GM19193 (cell line): ENCODE measurements around the gene DLG1.

ENCODE experiments used
- POLR2A ChIP-seq: IDR thresholded peaks from 4 replicates; pipeline ENCODE4 v1.6.1; 2011; ENCODE audit not compliant: insufficient read depth, insufficient read length; ENCODE audit errors: extremely low read depth

The DLG1 gene

DNA sequence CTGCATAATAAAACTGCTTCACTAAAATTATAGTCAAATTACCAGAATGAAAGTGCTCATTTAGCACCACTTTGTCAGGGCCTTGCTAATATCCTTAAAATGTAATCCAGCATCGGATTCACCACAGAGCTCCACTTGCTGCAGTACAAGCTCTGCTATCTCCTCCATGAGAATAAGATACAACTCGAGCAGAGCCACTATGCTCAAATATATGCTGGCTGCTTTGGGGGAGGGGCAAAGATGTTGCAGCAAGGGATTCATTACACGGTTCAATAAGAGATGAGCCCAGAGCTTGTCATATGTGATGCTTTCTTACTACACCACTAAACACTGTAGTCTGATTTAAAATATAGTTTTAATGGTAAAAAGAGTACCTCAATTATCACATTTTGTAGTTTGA, 72.2 kb downstream of the DLG1 start:
- TF ChIP-seq POLR2A: no peak

GRCh38 chr3:197225579-197225978, 72.8 kb downstream of the DLG1 start:
- TF ChIP-seq POLR2A: no peak

DNA sequence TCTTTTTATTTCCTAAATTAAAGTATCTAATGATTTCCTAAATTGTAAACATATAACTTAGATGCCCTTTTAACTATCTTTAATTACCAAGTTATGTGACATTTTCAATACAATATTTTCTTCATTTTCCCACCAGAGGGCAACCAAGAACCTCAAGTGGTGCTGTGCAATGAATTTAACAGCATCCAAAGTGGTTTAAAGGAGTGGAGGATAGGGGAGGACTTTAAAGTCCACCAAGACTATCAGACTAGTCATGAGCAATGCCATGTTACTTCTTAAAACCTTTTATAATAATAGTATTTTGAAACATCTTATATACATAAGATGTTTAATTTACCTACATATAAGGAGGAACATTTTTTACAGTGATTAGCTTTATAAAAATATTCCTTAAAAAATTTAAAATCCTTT, 74.4 kb downstream of the DLG1 start:
- TF ChIP-seq POLR2A: no peak

DNA sequence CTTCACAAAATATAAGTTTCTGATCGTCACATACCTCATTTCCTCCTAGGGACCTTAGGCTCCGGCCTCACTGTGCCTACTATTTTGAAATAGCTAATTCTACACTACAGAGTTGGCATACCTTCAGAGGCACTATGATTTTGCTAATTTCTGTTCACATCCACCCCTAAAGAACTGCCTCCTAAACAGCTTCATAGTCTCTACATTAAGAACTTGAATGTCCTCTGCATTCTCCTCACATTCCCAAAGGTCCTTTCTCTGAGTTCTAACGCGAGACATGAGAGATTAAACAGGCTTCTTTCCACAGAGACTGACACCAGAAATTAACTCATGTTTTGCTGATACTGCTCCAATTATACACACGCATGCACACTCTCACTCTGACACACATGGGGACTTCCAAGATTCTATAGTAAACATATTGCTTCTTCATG, 75.5 kb downstream of the DLG1 start:
- TF ChIP-seq POLR2A: no peak

DNA sequence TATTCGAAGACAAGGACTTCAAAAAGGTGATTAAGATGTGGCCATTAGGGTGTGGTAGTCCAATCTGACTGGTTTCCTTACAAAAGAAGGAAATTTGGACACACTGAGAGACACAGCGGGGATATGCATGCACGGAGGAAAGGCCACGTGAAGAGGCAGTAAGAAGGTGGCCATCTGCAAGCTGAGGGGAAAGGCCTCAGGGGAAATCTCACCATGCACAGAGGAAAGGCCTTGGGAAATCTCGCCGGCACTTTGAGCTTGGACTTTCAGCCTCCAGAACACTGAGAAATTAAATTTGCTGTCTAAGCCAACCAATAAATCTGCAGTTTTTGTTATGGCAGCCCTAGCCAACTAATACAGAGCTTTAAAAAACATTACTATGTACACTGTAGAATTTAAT, 78.8 kb downstream of the DLG1 start:
- TF ChIP-seq POLR2A: no peak

DNA sequence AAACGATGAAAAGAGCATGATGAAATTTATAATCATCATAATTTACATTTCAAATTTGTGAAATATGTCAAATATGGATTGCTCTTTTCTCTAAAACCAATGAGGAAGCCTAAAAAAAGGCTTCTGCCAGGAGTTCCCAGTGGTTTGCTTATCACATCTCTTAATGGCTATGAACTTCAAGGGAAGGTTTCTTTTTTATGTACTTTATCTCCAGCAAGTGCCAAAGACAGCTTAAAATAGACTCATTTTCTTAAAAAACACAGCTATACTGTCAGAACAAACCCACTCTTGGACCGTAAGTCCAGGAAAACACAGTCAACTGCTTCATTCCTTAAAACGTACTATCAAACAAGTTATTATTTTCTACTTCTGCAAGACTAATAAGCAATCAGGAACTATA, 80.2 kb downstream of the DLG1 start:
- TF ChIP-seq POLR2A: no peak

DNA sequence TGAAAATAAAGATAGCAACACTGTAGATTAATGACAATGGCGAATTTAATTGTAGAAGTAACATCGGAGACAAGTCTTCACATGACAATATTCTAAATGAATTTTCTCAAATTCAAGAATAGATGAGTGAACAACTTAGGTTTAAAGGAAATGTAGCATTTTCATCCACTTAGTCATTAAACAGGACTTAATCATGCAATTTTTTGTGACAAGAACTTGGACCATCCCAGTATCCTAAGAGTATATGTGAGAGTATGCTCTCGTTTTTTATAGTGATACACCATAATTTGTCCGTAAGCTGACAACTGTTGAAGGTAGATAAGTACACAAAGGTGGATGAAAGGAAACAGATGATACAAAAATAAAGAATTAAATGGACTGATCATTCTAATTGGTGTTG, 81.5 kb downstream of the DLG1 start:
- TF ChIP-seq POLR2A: no peak

DNA sequence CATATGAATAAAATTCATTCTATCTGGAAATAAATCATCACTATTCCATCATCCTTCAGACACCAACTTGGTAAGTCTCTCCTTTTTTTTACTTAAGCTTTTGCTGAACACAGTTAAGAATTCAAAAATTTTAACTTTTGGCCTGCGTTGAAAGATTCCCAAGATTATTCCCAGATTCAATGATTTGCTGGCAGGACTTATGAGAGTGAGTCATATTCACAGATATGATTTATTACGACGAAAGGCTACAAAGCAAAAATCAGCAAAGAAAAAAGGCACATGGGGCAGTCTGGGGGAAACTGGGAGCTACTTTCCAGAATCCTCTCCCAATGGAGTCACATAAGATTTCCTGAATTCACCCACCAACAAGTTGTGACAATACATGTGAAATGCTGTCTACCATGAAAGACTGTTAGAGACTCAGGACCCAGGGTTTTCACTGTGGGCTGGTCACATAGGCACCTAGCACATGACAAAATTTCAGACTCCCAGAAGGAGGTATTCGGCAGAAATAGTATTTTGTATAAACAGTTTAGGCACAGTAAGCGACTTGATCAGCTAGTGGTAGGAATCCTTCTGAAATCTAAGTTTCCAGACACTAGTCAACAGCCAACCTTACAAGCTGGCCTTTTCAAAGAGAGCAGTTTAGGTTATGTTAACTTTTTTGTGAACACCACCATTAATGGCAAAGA, 82.1 kb downstream of the DLG1 start:
- no peak for TF ChIP-seq POLR2A

GRCh38 chr3:197212290-197212689, 86.1 kb downstream of the DLG1 start:
- no peak for TF ChIP-seq POLR2A

DNA sequence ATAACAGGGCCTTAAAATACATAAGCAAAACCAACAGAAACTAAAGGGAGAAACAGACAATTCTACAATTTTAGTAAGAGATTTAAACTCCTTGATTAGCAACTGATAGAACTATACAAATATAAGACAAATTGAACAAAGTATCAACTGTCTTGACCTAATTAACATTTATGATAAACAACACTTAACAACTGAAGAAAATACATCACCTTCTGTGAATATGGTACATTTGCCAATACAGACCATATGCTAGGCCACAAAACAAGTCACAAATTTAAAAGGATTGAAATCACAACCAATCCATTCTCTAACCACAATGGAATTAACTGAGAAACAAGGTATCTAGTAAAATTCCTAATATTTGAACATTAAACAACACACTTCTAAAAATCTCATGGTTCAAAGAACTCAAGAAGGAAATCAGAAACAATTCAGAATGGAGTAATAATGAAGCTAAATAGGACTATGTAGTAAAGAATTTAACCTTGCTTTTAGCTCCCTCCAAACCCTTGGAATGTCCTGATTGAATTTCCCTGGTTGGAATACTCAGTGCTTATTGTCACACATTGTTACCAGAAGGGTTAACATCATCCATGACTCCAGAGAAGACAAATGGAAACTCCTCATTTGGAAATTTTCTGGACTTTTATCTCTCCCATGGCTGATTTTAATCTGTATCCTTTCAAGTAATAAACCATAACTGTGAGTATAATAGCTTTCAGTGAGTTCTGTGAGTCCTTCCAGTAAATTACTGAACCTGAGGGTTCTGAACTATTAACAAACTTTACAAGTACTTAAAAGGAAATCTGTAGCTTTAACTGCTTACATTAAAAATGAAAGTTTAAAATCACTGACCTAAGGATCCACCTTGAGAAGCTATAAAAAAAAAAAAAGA, 88.8 kb downstream of the DLG1 start:
- no peak for TF ChIP-seq POLR2A

- TF ChIP-seq POLR2A: no peak
Observed at GRCh38 chr3:197206913-197207312, 91.5 kb downstream of the DLG1 start.

GRCh38 chr3:197205675-197206074, 92.7 kb downstream of the DLG1 start:
- TF ChIP-seq POLR2A: no peak

DNA sequence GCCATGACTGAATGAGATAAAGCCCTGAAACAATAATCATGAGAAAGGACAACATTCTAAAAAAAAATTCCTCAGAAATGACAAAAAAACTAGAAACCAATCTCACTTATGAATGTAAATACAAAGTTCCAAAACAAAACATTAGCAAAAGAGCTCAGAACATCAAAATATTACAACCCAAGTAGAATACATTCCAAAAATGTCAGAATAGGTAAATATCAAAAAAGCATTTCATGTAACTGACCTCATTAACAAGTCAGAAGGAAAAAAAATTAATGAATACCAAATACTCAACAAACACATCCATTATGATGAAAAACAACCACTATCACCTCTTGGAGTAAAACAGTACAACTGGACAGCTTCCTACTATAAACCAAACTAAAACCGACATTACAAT, 93.1 kb downstream of the DLG1 start:
- no peak for TF ChIP-seq POLR2A

DNA sequence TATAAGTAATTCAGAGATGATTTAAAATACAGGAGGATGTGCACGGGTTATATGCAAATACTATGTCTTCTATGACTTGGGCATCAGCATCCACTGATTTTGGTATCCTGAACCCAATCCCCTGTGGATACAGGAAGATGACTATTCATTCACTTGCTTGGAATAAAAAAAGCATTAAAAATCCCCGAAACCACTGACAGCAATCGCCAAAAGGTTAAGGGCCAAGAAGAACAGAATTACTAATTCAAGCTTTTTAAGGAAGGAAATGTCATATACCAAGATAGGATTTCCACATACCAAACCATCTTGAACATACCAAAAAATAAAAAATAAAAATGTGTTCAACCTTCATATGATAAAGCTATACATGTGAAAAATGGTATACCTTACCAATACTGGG, 93.7 kb downstream of the DLG1 start:
- no peak for TF ChIP-seq POLR2A

DNA sequence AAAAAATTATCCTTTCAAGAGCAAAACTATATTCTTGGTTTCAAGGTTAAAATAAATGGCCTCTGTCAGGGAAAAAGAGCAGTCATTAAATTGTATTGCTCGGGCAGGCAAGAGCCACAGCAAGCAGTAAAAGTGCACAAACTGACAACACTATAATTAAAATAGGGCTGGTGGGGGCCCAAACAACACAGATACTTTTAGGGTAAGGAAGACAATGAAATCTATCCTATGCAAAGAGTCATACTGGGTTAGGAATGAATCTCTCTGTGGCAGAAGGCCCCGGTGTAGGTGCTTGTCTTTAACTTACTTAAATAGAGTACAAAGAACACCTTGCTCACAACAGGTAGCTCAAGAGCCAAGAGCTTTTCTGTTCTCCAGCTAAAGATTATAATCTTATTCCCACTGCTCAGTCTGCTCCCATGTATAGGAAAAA, 94.7 kb downstream of the DLG1 start:
- TF ChIP-seq POLR2A: no peak

- no peak for TF ChIP-seq POLR2A
Observed at GRCh38 chr3:197202694-197203093, 95.7 kb downstream of the DLG1 start.

DNA sequence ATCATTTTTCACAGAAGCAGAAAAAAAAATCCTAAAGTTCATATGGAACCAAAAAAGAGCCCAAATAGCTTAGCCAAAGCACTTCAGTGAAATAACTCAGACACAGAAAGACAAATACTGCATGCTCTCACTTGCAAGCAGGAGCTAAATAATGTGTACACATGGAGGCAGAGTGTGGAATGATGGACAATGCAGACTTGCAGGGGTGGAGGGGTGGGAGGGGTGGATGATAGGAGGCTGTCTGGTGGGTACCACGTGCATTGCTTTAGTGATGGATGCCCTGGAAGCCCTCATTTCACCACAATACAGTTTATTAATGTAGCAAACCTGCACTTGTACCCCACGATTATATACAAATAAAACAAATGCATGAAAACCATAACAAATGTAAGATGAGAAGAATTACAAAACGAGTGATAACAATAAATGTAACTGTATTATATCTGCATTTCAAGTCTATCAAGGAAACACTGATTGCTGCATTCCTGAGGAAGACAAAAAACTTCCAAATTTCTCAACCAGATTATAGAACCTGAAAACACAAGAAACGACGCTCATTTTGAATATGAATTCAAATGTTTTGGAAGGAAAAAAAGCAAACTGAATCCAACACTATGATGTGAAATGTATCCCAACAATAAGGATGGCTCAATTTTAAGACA, 96.5 kb downstream of the DLG1 start:
- TF ChIP-seq POLR2A: no peak

DNA sequence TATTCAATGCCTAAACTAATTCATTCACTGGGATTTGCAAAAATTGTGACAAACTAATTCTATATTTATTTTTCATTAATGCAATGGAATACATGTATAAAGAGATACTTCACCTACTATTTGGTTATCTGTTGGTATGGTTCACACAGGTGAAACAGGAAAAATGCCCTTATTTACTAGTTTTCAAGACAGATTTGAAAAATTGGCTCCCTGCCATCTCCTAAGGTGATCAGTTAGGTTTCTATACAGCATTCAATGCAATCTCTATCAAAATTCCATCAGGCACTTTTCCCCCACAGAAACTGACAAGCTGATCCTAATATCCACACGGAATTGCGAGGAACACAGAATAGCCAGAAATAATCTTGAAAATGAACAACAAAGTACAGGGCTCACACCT, 101.1 kb downstream of the DLG1 start:
- TF ChIP-seq POLR2A: no peak
